Sigmoid colon (tissue), 7 donors: ENCODE measurements around the gene PITX1. TPM values are rescaled to one million over a fixed set of nuclear protein-coding genes. Genes with fewer than 3 reads are reported as not detected.

Experiments used
- DNase-seq: peaks from one replicate; pipeline ENCODE4 v3.0.0-alpha.2; 2019
- H3K27ac ChIP-seq, 4 donors: fragments of 200-600 bp; sonication (generic); one replicate each; pipeline ENCODE4 v1.5.1; 2016 to 2019; ENCODE audit warnings: mild to moderate bottlenecking in 1 of 4
- H3K27me3 ChIP-seq, 3 donors: fragments of 200-600 bp; sonication (generic); one replicate each; pipeline ENCODE4 v1.5.1; 2019; ENCODE audit warnings: mild to moderate bottlenecking in 1 of 3
- H3K36me3 ChIP-seq, 4 donors: fragments of 200-600 bp; sonication (generic); one replicate each; pipeline ENCODE4 v1.5.1; 2016 to 2019
- H3K4me1 ChIP-seq, 4 donors: fragments of 200-600 bp; sonication (generic); one replicate each; pipeline ENCODE4 v1.5.1; 2017 to 2019
- H3K4me3 ChIP-seq, 4 donors: fragments of 200-600 bp; sonication (generic); one replicate each; pipeline ENCODE4 v1.5.1; 2017 to 2019; ENCODE audit warnings: mild to moderate bottlenecking in 2 of 4, moderate library complexity in 1 of 4
- H3K9me3 ChIP-seq, 4 donors: fragments of 200-600 bp in 3 of 4; sonication (generic) in 3 of 4; one replicate each; pipeline versions ENCODE4 v1.5.1 to v1.6.1; 2013 to 2019
- CTCF ChIP-seq, 4 experiments: fragments of 450-650 bp in 3 of 4; fragments of 200-600 bp in 1 of 4; IDR thresholded peaks; one replicate each; pipeline ENCODE4 v1.5.1; 2016 to 2019; ENCODE audit warnings: antibody characterized with exemption in 4 of 4, mild to moderate bottlenecking in 3 of 4, moderate library complexity in 2 of 4
- EP300 ChIP-seq, 4 donors: sonication (generic); formaldehyde crosslinking; IDR thresholded peaks; one replicate each; pipeline ENCODE4 v1.6.1; 2017; ENCODE audit warnings: antibody characterized with exemption in 4 of 4
- POLR2A ChIP-seq, 2 donors: fragments of 450-650 bp; IDR thresholded peaks; one replicate each; pipeline ENCODE4 v1.6.1; 2016; ENCODE audit warnings: antibody characterized with exemption in 2 of 2, mild to moderate bottlenecking in 2 of 2, moderate library complexity in 2 of 2
- POLR2AphosphoS5 ChIP-seq, 4 donors: sonication (generic); formaldehyde crosslinking; IDR thresholded peaks; one replicate each; pipeline ENCODE4 v1.6.1; 2017; ENCODE audit warnings: antibody characterized with exemption in 4 of 4
- WGBS, 2 donors: extraction: QIAGEN DNeasy Blood & Tissue Kit; methylation state at CpG; one replicate each; pipeline ENCODE4 v1.1.7; 2013; 5-methylcytosine and 5-hydroxymethylcytosine counted together
- intact Hi-C: fragments of 100-400 bp; cut with DNase I; formaldehyde crosslinking; loops from one replicate; pipeline ENCODE4 v1.15.1; 2023
- polyA plus RNA-seq, 3 donors: library from polyadenylated mRNA; stranded (reverse); fragments of 200-250 nt; gene quantifications; one replicate each; pipeline ENCODE4 v1.2.3, GENCODE V29; 2013
- total RNA-seq, 4 donors: library from RNA; depleted of rRNA; stranded (reverse); fragments of >200 nt; gene quantifications; one replicate each; pipeline ENCODE4 v1.1.0, GENCODE V29; 2016
- donor health status: healthy with polysubstance abuse.
- donor health status: Bipolar disorder and iron deficiency.
- donor health status: healthy.

PITX1 gene
- total and polyA plus RNA-seq, 7 donors, result 1.6 to 7.2 (median 5.8) TPM

GRCh38 chr5:135059000-135059923 lies 25.2 kb upstream of the PITX1 start:
- Histone ChIP-seq H3K4me3 (no peak overlapping the region), H3K36me3 (no peaks in the 10 kb centered on the region), H3K27ac (no peak overlapping the region), H3K9me3 (no peaks in the 10 kb centered on the region), H3K4me1 (no peaks in the 10 kb centered on the region), H3K27me3 (no peaks in the 10 kb centered on the region)
- WGBS, 2 donors, result 77 to 79% methylated on average over 12 of the region's 12 CpGs
- DNase-seq, result no peak
- intact Hi-C loops, result no loop called here
- TF ChIP-seq POLR2A (IDR thresholded peaks at IDR 0.05) (no peak), POLR2AphosphoS5 (IDR thresholded peaks at IDR 0.05) (no peak), CTCF (IDR thresholded peaks at IDR 0.05) (no peak), EP300 (IDR thresholded peaks at IDR 0.05) (no peak)

GRCh38 chr5:135058331-135058732 lies 24.3 kb upstream of the PITX1 start:
- intact Hi-C loops, result no loop called here
- TF ChIP-seq POLR2A (IDR thresholded peaks at IDR 0.05) (no peak), EP300 (IDR thresholded peaks at IDR 0.05) (no peak), POLR2AphosphoS5 (IDR thresholded peaks at IDR 0.05) (no peak), CTCF (IDR thresholded peaks at IDR 0.05) (no peak)
- DNase-seq, result no peak
- Histone ChIP-seq H3K27me3 (peaks cover 0 to 8% (median 2%) of the 10 kb centered on the region in 3 donors), H3K4me3 (no peak overlapping the region), H3K4me1 (no peaks in the 10 kb centered on the region), H3K9me3 (no peaks in the 10 kb centered on the region), H3K36me3 (no peaks in the 10 kb centered on the region), H3K27ac (no peak overlapping the region)
- WGBS, 2 donors, result 77 to 85% methylated on average over 8 of the region's 8 CpGs

- Histone ChIP-seq H3K27me3 (peaks cover 0 to 19% (median 6%) of the 10 kb centered on the region in 3 donors), H3K4me1 (peaks cover 0 to 1% (median 0%) of the 10 kb centered on the region in 4 donors), H3K27ac (no peak overlapping the region), H3K36me3 (no peaks in the 10 kb centered on the region), H3K4me3 (no peak overlapping the region), H3K9me3 (no peaks in the 10 kb centered on the region)
- TF ChIP-seq POLR2AphosphoS5 (IDR thresholded peaks at IDR 0.05), result no peak
- 74 to 82% methylated on average over 2 of the region's 2 CpGs for WGBS, 2 donors
- intact Hi-C loops, result no loop called here
- DNase-seq, result no peak
Measured at GRCh38 chr5:135057233-135057632, 23.2 kb upstream of the PITX1 start.

- H3K4me3 ChIP-seq, result no peak overlapping the region
- TF ChIP-seq POLR2A (IDR thresholded peaks at IDR 0.05), result no peak
- TF ChIP-seq EP300 (IDR thresholded peaks at IDR 0.05), result no peak
- TF ChIP-seq CTCF (IDR thresholded peaks at IDR 0.05), result no peak
- TF ChIP-seq POLR2AphosphoS5 (IDR thresholded peaks at IDR 0.05), result no peak
- intact Hi-C loops, result no loop called here
- DNase-seq, result no peak
- H3K4me1 ChIP-seq, result peaks cover 0 to 5% (median 0%) of the 10 kb centered on the region in 4 donors
- no peak overlapping the region for H3K27ac ChIP-seq
- H3K36me3 ChIP-seq, result no peaks in the 10 kb centered on the region
- H3K27me3 ChIP-seq, result peaks cover 2 to 27% (median 6%) of the 10 kb centered on the region in 3 donors
- 88 to 92% methylated on average over 8 of the region's 8 CpGs for WGBS, 2 donors
- no peaks in the 10 kb centered on the region for H3K9me3 ChIP-seq
Measured at GRCh38 chr5:135056316-135057030, 22.4 kb upstream of the PITX1 start.

- H3K4me3 ChIP-seq, result no peak overlapping the region
- intact Hi-C loops, result no loop called here
- H3K4me1 ChIP-seq, result peaks cover 0 to 5% (median 0%) of the 10 kb centered on the region in 4 donors
- H3K27ac ChIP-seq, result no peak overlapping the region
- no peaks in the 10 kb centered on the region for H3K9me3 ChIP-seq
- WGBS, 2 donors, result 79 to 85% methylated on average over 5 of the region's 5 CpGs
- no peak for DNase-seq
- no peaks in the 10 kb centered on the region for H3K36me3 ChIP-seq
- peaks cover 3 to 36% (median 9%) of the 10 kb centered on the region in 3 donors for H3K27me3 ChIP-seq
- TF ChIP-seq EP300 (IDR thresholded peaks at IDR 0.05), result no peak
- TF ChIP-seq CTCF (IDR thresholded peaks at IDR 0.05), result no peak
- no peak for TF ChIP-seq POLR2AphosphoS5 (IDR thresholded peaks at IDR 0.05)
- TF ChIP-seq POLR2A (IDR thresholded peaks at IDR 0.05), result no peak
Measured at GRCh38 chr5:135055396-135055795, 21.4 kb upstream of the PITX1 start.
